BLaER1 (cell line): ENCODE results near the gene CHN1.
A peak's percentile ranks its signal among the peaks of the same experiment; 100 is the strongest.

Experiments used
- H3K27ac ChIP-seq: shearing (Covaris generic); formaldehyde crosslinking; 2 replicates; pipeline ENCODE4 v1.8.1; 2022
- H3K27me3 ChIP-seq: shearing (Covaris generic); formaldehyde crosslinking; 2 replicates; pipeline ENCODE4 v1.8.1; 2022
- H3K36me3 ChIP-seq: shearing (Covaris generic); formaldehyde crosslinking; 2 replicates; pipeline ENCODE4 v1.8.1; 2022
- H3K4me1 ChIP-seq: shearing (Covaris generic); formaldehyde crosslinking; 2 replicates; pipeline ENCODE4 v1.8.1; 2022
- H3K4me2 ChIP-seq: shearing (Covaris generic); formaldehyde crosslinking; 2 replicates; pipeline ENCODE4 v1.8.1; 2022
- H3K4me3 ChIP-seq: shearing (Covaris generic); formaldehyde crosslinking; 2 replicates; pipeline ENCODE4 v1.8.1; 2022
- H3K9ac ChIP-seq: shearing (Covaris generic); formaldehyde crosslinking; 2 replicates; pipeline ENCODE4 v1.8.1; 2022
- H3K9me3 ChIP-seq: shearing (Covaris generic); formaldehyde crosslinking; 2 replicates; pipeline ENCODE4 v1.8.1; 2022
- H4K20me1 ChIP-seq: shearing (Covaris generic); formaldehyde crosslinking; 2 replicates; pipeline ENCODE4 v1.8.1; 2022
- Cebpa-rat ChIP-seq: shearing (Covaris generic); IDR thresholded peaks from 2 replicates; pipeline ENCODE4 v1.8.1; 2022

Gene CHN1, protein sequence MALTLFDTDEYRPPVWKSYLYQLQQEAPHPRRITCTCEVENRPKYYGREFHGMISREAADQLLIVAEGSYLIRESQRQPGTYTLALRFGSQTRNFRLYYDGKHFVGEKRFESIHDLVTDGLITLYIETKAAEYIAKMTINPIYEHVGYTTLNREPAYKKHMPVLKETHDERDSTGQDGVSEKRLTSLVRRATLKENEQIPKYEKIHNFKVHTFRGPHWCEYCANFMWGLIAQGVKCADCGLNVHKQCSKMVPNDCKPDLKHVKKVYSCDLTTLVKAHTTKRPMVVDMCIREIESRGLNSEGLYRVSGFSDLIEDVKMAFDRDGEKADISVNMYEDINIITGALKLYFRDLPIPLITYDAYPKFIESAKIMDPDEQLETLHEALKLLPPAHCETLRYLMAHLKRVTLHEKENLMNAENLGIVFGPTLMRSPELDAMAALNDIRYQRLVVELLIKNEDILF

DNA sequence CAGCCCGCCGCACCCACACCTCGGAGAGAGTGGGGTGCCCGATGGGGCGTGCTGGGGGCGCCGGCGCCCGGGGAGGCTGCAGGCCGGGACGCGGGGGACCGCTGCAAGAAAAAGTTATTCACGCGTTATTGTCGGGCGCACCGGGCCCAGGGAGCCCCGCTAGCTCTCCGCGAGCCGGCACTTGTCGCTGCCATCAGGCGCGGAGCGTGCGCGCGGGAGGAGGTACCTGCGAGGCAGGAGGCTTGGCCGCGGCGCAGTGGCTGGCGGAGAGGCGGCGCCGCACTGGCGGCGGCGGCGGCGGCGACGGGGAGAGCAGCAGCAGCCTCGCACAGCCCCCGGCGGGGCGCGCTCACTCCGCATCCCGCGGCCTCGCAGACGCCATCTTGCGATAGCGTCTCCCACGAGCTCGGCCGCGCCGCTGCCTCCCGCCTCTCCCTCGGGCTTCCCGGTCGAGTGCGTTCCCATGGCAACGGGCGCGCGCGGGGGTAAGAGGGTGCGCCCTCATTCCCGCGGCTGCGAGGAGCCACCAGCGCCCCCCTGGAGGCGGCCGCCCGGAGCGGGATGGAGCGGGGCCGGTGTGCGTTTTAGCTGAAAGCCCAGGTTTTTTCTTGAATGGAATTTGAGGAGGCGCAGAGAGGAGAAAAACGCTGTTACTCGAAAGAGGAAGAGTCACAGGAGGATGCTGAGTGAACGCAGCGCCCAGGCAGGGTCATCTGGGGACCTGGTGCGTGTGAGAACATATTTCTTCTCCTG lies at the start of gene CHN1:
CHN1 (minus strand) TSS at position 402 of the 753 bp plus-strand sequence. CDS start 469 bp downstream, outside the sequence.
- Histone ChIP-seq H4K20me1 (peaks cover 17% of the 10 kb centered on the region; the same call in 1 of the 2 replicates), H3K9me3 (no peaks in the 10 kb centered on the region), H3K4me3 (peak within 1 kb of the TSS; percentile 72), H3K4me2 (peak within 1 kb of the TSS; percentile 96), H3K27ac (no peak within 1 kb of the TSS), H3K36me3 (no peaks in the 10 kb centered on the region), H3K4me1 (peaks cover 4% of the 10 kb centered on the region; the same call in 1 of the 2 replicates), H3K9ac (peak within 1 kb of the TSS; percentile 23; the same call in 1 of the 2 replicates), H3K27me3 (peaks cover 69% of the 10 kb centered on the region)
- no peak for TF ChIP-seq Cebpa-rat

DNA sequence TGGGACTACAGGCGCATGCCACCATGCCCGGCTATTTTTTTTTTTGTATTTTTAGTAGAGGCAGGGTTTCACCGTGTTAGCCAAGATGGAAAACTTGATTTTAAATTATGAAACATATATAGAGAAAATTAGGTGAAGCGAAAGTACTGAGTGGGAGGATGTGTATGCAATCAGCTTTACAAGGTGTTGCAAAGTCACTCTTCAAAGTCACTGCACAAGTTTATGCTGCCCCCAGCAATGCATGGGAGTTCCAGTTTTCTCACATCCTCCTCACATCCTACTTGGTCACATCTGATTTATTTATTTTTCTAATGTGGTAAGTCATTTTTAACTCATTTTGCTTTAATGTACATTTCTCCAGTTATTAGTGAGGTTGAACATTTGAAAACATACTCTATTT lies 49.2 kb upstream of the CHN1 start:
- Histone ChIP-seq H4K20me1 (no peaks in the 10 kb centered on the region), H3K9ac (no peak overlapping the region), H3K4me1 (peaks cover 7% of the 10 kb centered on the region), H3K36me3 (peaks cover 18% of the 10 kb centered on the region), H3K27ac (no peak overlapping the region), H3K9me3 (peaks cover 7% of the 10 kb centered on the region), H3K4me2 (no peak overlapping the region), H3K4me3 (no peak overlapping the region), H3K27me3 (no peaks in the 10 kb centered on the region)
- TF ChIP-seq Cebpa-rat, result no peak

DNA sequence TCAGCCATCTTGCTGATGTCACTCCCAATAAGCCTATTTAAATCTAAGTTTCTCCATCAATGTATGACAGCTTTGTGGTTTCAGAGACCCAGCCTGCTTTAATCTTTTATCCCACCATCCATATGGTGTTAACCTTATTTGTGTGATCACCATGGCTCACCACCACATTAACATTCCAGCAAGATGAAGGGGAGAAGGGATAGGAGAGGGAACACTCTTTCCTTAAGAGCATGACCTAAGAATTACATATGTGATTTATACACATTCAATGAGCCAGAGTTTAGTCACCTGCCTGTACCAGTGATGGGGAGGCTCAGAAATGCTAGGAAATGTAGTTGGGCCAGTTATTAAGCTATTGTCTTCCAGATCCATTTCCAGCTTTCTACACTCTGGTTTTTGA lies 44.5 kb upstream of the CHN1 start:
- H3K4me2 ChIP-seq, result no peak overlapping the region
- peaks cover 15% of the 10 kb centered on the region for H3K4me1 ChIP-seq
- H4K20me1 ChIP-seq, result no peaks in the 10 kb centered on the region
- H3K27me3 ChIP-seq, result no peaks in the 10 kb centered on the region
- TF ChIP-seq Cebpa-rat, result no peak
- 0 out of 2 replicates have a peak, but pooled peaks cover 7% of the 10 kb centered on the region for H3K36me3 ChIP-seq
- H3K4me3 ChIP-seq, result no peak overlapping the region
- no peak overlapping the region for H3K27ac ChIP-seq
- H3K9me3 ChIP-seq, result peaks cover 13% of the 10 kb centered on the region
- H3K9ac ChIP-seq, result no peak overlapping the region

DNA sequence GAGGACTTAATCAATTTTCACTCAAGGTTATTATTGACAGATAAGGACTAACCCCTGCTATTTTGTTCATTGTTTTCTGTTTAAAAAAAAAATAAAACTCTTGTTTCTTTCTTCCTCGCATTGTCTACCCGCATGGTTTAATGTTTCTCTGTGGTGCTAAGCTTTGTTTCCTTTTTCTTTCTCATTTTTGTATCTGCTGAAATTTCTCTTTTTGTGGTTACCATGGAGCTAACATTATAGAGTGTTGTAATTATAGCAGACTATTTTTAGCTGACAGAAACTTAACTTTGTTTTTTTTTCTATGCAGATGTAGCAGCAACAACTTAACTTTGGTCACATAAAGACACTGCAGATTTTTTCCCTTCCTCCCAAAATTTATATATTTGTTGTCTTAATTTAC lies 43.1 kb upstream of the CHN1 start:
- no peak overlapping the region for H3K4me3 ChIP-seq
- no peak for TF ChIP-seq Cebpa-rat
- no peak overlapping the region for H3K9ac ChIP-seq
- peaks cover 24% of the 10 kb centered on the region for H3K4me1 ChIP-seq
- H3K27ac ChIP-seq, result no peak overlapping the region
- no peaks in the 10 kb centered on the region for H3K27me3 ChIP-seq
- peak overlapping the region; percentile 38 for H3K4me2 ChIP-seq
- H3K36me3 ChIP-seq, result 0 out of 2 replicates have a peak, but pooled peaks cover 7% of the 10 kb centered on the region
- H3K9me3 ChIP-seq, result peaks cover 13% of the 10 kb centered on the region
- no peaks in the 10 kb centered on the region for H4K20me1 ChIP-seq

DNA sequence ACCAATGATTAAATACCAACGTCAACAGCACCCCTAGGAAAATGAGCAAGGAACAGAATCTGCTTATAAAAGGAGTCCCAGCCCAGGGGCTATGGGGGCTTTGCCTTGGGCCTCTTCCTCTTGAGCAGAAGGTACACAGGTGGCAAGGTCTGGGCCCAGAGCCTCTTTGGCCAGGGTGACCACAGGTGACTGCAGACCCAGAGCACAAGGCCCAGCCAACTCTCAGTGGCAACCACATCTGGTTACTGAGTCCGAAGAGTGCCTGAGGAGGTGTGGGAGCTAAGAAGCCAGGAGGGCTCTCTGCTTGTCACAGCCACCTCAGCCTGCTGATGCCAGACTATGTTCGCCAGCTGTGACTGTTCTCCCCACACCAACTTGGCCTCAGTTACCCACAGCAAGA lies 34.3 kb upstream of the CHN1 start:
- Histone ChIP-seq H3K27ac (no peak overlapping the region), H3K27me3 (no peaks in the 10 kb centered on the region), H3K4me3 (no peak overlapping the region), H3K4me2 (no peak overlapping the region), H3K9me3 (no peaks in the 10 kb centered on the region), H3K4me1 (peaks cover 9% of the 10 kb centered on the region; the same call in 1 of the 2 replicates), H4K20me1 (no peaks in the 10 kb centered on the region), H3K36me3 (no peaks in the 10 kb centered on the region), H3K9ac (no peak overlapping the region)
- TF ChIP-seq Cebpa-rat, result no peak

DNA sequence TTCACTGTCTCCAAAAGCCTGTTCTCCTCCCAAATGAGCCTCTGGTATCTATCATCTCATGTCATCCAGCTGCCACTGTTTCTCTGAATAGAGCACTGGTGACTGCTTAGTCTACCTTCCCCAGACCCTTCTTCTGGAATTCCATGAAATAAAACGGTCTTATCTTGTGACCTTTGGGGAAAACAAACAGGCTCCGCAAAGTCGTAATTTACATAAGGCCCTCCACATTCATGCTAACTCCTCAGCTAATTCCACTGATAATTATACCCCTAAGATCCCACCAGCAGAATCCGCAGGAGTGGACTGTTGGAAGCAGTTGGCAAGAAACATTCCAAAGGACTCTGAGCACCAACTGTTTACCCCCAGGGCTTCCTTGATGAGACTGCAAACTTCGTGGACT lies 33.9 kb upstream of the CHN1 start:
- peaks cover 5% of the 10 kb centered on the region; the same call in 1 of the 2 replicates for H3K4me1 ChIP-seq
- TF ChIP-seq Cebpa-rat, result no peak
- H3K9me3 ChIP-seq, result no peaks in the 10 kb centered on the region
- no peak overlapping the region for H3K9ac ChIP-seq
- no peaks in the 10 kb centered on the region for H3K36me3 ChIP-seq
- no peak overlapping the region for H3K4me3 ChIP-seq
- no peak overlapping the region for H3K27ac ChIP-seq
- H3K27me3 ChIP-seq, result no peaks in the 10 kb centered on the region
- no peaks in the 10 kb centered on the region for H4K20me1 ChIP-seq
- H3K4me2 ChIP-seq, result no peak overlapping the region

DNA sequence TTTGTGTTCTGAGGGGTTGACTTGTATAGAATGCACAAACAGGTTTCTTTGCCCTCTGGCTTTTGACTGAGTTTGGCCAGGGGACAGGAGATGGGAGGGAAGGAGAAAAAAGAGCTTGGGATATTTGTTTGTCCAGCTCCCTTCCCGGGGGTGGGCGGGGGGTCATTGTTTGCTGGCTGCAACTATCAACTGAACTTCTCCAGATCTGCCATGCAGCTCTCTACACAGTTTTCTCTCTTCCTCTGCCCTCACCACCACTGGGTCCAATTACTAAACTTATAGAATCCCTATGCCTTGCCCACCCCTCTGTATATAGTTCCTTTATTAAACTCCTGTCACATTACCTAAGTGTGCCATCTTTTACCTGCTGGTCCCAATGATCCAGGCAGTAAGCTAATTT lies 32.8 kb upstream of the CHN1 start:
- Histone ChIP-seq H3K27ac (no peak overlapping the region), H3K36me3 (no peaks in the 10 kb centered on the region), H3K4me3 (no peak overlapping the region), H3K4me1 (no peaks in the 10 kb centered on the region), H4K20me1 (no peaks in the 10 kb centered on the region), H3K9me3 (no peaks in the 10 kb centered on the region), H3K27me3 (no peaks in the 10 kb centered on the region), H3K4me2 (no peak overlapping the region), H3K9ac (no peak overlapping the region)
- TF ChIP-seq Cebpa-rat, result no peak

DNA sequence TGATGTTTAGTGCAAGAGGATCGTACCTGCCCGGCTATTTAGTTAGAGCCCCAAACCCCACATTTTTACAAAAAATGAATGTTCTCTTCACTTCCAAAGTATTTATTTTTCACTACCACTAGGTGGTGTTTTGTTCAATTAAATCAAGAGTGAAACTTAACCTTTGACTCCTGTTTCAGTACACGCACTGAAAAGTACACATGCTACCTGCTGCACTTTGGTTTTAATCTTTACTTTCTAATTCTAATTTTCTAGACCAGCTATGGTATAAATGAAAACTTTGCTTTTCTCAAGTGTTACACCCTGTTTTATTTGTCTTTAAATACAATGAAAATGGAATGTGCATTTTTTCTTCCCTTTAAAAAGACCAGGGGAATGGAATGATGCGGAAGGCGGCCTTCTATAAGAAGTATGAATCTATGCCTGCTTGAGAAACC lies 31.4 kb upstream of the CHN1 start:
- no peaks in the 10 kb centered on the region for H4K20me1 ChIP-seq
- no peak overlapping the region for H3K4me3 ChIP-seq
- no peak for TF ChIP-seq Cebpa-rat
- H3K4me1 ChIP-seq, result no peaks in the 10 kb centered on the region
- H3K9me3 ChIP-seq, result no peaks in the 10 kb centered on the region
- H3K36me3 ChIP-seq, result no peaks in the 10 kb centered on the region
- H3K9ac ChIP-seq, result no peak overlapping the region
- H3K4me2 ChIP-seq, result no peak overlapping the region; the same call in 1 of the 2 replicates
- H3K27ac ChIP-seq, result no peak overlapping the region
- H3K27me3 ChIP-seq, result no peaks in the 10 kb centered on the region

DNA sequence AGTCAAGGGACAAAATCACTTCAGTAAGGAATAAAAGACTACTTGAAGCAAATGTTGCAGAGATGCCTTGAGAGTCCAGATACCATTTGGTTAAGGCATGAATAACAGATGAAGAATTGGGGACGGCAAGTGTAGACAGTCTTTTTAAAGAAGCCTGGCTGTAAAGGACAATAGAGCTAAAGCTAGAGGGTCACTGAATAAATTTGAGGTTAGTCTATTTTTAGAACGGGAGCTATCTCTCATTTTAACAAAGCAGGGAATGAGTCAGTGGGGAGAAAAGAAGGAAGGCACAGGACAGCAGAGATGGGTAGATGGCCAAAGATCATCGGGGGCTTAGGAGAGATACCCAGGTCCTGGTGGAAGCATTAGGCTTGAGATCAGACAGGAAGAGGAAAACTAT lies 30.6 kb upstream of the CHN1 start:
- Histone ChIP-seq H3K36me3 (no peaks in the 10 kb centered on the region), H3K9ac (no peak overlapping the region), H3K9me3 (no peaks in the 10 kb centered on the region), H3K27me3 (no peaks in the 10 kb centered on the region), H3K4me2 (no peak overlapping the region), H4K20me1 (no peaks in the 10 kb centered on the region), H3K4me3 (no peak overlapping the region), H3K4me1 (no peaks in the 10 kb centered on the region), H3K27ac (no peak overlapping the region)
- no peak for TF ChIP-seq Cebpa-rat

DNA sequence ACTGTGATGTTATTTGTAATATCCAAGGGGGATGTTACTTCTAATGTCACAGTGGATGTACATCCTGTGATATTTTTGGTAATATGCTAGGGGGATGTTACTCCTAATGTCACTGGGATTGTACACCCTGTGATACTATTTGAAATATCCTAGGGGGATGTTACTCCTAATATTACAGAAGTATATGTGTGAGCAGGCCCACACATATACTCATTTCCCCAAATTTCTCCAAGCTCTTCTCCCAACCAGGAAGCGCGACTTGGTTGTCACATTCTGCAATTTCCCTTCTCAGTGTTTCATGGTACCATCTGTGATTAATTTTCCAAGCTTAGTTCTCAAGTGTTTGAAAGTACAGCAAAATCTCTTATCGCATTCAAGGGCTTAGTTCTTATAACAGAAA lies 29.5 kb upstream of the CHN1 start:
- Histone ChIP-seq H4K20me1 (no peaks in the 10 kb centered on the region), H3K4me2 (no peak overlapping the region), H3K9me3 (no peaks in the 10 kb centered on the region), H3K27ac (no peak overlapping the region), H3K27me3 (no peaks in the 10 kb centered on the region), H3K9ac (no peak overlapping the region), H3K4me1 (no peaks in the 10 kb centered on the region), H3K36me3 (no peaks in the 10 kb centered on the region), H3K4me3 (no peak overlapping the region)
- no peak for TF ChIP-seq Cebpa-rat
